ENCODE data around the gene TMEM179. TPM values are rescaled to one million over a fixed set of nuclear protein-coding genes. Genes with fewer than 3 reads are reported as not detected.

The TMEM179 gene
- total RNA-seq, 4 donors from 2014 or later: 2.3 TPM; not detected in 3

DNA sequence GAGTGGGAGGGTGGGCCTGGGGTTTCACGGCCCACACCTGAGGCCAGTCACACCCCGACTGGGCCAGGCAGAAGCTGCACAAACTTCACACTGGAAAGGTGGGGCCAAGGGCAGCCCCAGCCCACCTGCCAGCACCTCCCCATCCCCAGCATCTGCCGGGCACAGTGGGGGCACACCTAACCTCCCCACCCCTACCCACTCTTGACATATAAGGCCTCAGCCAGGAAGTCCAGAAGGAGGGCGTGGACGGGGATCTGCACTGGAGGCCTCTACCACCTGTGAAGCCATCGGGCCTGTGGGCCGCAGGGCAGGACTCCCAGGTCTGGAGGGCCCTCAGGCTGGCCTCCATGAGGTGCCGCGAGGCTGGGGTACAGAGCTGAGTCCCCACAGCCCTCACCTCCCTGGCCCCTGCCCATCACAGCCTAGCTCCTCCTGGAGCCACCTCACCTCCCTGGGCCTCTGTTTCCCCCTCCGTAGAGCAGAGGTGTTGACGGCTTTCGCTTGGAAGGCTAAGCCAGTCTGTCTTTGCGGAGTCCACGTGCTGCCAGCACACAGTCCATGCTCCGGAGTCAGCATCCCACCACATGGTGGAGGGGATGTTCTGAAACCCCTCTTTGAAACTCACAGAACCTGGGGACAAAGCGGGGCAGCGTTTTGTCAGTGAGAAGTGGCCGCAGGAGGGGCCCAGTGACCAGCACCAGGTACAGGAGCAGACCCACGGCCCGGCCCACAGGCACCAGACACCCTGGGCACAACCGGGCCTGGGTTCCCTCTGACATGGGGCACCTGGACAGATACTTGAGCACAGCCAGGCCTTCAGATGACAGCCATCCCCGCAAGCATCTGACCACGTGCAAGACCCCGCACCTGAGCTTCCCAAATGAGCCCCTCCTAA is 46.7 kb upstream of the TMEM179 start:
- Histone ChIP-seq H3K9me3 (peaks cover 0 to 3% of the 10 kb centered on the region in 2 donors), H3K4me1 (no peaks in the 10 kb centered on the region), H3K27me3 (no peaks in the 10 kb centered on the region), H3K4me3 (no peak overlapping the region), H3K27ac (no peak overlapping the region), H3K36me3 (no peaks in the 10 kb centered on the region)
- TF ChIP-seq POLR2A (IDR thresholded peaks at IDR 0.05): no peak
- TF ChIP-seq, protein P1, sequence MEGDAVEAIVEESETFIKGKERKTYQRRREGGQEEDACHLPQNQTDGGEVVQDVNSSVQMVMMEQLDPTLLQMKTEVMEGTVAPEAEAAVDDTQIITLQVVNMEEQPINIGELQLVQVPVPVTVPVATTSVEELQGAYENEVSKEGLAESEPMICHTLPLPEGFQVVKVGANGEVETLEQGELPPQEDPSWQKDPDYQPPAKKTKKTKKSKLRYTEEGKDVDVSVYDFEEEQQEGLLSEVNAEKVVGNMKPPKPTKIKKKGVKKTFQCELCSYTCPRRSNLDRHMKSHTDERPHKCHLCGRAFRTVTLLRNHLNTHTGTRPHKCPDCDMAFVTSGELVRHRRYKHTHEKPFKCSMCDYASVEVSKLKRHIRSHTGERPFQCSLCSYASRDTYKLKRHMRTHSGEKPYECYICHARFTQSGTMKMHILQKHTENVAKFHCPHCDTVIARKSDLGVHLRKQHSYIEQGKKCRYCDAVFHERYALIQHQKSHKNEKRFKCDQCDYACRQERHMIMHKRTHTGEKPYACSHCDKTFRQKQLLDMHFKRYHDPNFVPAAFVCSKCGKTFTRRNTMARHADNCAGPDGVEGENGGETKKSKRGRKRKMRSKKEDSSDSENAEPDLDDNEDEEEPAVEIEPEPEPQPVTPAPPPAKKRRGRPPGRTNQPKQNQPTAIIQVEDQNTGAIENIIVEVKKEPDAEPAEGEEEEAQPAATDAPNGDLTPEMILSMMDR (IDR thresholded peaks at IDR 0.05): no peak
- intact Hi-C loops (cut with DNase I; ENCODE audit: low total_unique reads): no loop called here
- no peak for DNase-seq

DNA sequence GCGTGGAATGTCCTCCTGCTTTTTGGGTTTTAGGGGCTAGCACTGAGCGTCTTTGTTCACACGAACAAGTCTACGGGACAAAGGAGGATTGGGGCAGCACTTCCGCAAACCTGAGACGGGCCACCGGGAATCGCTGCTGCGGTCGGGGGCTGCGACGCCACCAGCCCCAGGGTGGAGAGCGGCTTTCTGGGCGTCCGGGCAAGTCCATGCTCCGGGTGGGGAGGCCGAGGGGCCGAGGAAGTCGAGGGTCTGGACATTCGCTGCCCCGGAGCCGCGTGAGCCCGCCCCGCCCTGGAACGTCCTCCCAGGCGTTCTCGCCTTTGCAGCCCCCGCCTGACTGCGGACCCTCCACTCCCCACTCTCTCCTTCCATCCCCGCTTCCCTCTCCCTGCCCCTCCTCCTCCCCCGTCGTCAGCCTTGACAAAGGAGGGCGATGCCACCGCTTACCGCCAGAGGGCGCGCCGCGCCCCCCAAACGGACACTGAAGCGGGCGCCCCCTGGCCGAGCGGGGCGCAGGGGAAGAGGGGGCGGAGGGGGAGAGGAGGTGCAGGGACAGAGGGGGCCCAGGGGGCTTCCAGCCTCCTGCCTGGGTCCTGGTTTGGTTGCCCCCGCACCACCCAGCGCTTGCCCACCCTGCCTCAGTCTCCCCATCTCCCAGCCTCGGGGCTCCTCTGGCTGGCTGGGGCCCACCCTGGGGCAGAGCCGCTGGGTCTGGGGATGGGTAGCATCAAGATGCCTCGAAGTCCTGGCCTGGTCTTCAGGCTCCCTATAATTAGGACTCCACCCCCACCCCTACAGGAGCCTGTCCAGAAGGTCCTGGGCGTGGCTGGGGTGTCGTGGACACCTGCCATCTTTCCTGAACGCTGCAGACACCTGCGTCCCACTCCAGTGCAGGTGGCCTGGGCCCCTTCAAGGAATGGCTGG is 45.7 kb upstream of the TMEM179 start:
- H3K27ac ChIP-seq: no peak overlapping the region
- H3K4me1 ChIP-seq: no peaks in the 10 kb centered on the region
- peak overlapping the region; percentile 5 to 17 for H3K4me3 ChIP-seq
- DNase-seq: peak; percentile 57 to 66
- intact Hi-C loops (cut with DNase I; ENCODE audit: low total_unique reads): no loop called here
- peaks cover 0 to 3% of the 10 kb centered on the region in 2 donors for H3K9me3 ChIP-seq
- TF ChIP-seq POLR2A (IDR thresholded peaks at IDR 0.05): no peak
- TF ChIP-seq, protein P1 (IDR thresholded peaks at IDR 0.05): peak; percentile 93 to 99 (median 96)
- H3K36me3 ChIP-seq: no peaks in the 10 kb centered on the region
- H3K27me3 ChIP-seq: no peaks in the 10 kb centered on the region

DNA sequence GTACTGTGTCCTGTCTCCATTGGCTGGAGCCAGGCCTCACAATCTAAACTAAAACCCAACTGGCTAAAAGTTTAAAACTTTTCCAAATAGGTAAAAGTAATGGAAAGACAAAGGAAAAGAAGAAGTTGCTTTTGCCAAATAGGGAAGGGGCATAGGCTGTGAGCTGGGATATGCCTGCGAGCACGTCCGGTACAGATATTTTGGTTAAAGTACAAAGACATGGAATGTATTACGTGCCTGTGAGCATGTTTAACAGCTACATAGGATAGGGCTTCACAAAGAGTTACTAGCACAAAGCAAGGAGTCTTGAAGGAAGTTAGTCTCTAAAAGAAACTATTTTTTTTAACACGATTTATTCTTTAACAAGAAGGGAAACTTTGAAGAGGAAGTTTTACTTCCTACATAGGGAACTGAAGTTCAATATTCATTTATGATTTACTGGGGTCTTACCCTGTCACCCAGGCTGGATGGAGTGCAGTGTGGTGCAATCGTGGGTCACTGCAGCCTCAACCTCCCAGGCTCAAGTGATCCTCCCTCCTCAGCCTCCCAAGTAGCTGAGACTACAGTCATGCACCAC is 43.0 kb upstream of the TMEM179 start:
- no peak for DNase-seq
- no peaks in the 10 kb centered on the region for H3K9me3 ChIP-seq
- no peak overlapping the region for H3K27ac ChIP-seq

DNA sequence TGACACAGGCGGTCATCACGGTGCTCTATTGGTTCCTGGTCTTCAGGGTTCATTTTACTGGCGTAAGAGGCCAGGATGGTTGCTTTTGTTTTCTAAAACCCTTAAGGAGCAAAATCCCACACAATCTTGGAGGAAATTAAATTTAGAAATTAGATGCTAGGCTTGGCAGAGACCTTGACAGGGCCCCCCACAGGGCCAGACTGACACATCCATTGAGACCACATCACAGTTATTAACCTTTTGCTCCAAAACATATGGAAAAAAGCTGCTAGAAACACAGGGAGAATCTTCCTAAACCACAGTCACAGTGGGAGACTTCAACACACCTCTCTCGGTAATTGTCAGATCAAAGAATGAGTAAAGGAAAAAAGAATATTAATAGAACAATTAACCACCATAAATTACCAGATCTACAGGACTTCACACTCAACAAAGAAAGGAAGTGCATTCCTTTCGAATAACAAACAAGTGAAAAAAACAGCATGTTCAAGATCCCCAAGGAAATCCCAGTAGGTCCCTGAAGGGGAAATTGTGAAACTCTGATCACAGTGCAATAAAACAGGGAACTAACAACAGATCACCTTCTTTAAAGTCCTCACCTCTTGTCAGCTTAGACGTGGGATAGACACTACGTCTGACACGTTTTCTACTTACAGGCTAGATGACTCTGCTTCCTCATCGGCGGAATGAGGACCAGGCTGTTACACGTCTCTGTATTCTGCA is 40.2 kb upstream of the TMEM179 start:
- TF ChIP-seq, protein P1 (IDR thresholded peaks at IDR 0.05): no peak
- TF ChIP-seq POLR2A (IDR thresholded peaks at IDR 0.05): no peak
- no peaks in the 10 kb centered on the region for H3K4me1 ChIP-seq
- no peaks in the 10 kb centered on the region for H3K9me3 ChIP-seq
- H3K36me3 ChIP-seq: no peaks in the 10 kb centered on the region
- DNase-seq: no peak
- H3K4me3 ChIP-seq: no peak overlapping the region
- no peak overlapping the region for H3K27ac ChIP-seq
- H3K27me3 ChIP-seq: no peaks in the 10 kb centered on the region
- intact Hi-C loops (cut with DNase I; ENCODE audit: low total_unique reads): no loop called here

More for the DNA sequence above, 43.0 kb upstream of the TMEM179 start:
- no peaks in the 10 kb centered on the region for H3K4me1 ChIP-seq
- TF ChIP-seq, protein P1 (IDR thresholded peaks at IDR 0.05): no peak
- no peak for TF ChIP-seq POLR2A (IDR thresholded peaks at IDR 0.05)
- intact Hi-C loops (cut with DNase I; ENCODE audit: low total_unique reads): no loop called here
- no peaks in the 10 kb centered on the region for H3K27me3 ChIP-seq
- H3K4me3 ChIP-seq: no peak overlapping the region
- no peaks in the 10 kb centered on the region for H3K36me3 ChIP-seq

Data from uterus (tissue), 4 donors.